ENCODE data around the gene ANO5. TPM values are rescaled to one million over a fixed set of nuclear protein-coding genes. Genes with fewer than 3 reads are reported as not detected.

Gene ANO5
- total and polyA plus RNA-seq, 9 of the 15 experiments (the other 6 are each of a cell fraction or from before 2014, with no cell fraction given), result 0.16 to 0.58 (median 0.28) TPM

GRCh38 chr11:22151649-22152197, 41.2 kb upstream of the ANO5 start (continued):
- TF ChIP-seq HINFP (tag; conservative IDR thresholded peaks at IDR 0.05; ENCODE audit: low read depth) (no peak), PHF20 (IDR thresholded peaks at IDR 0.05; ENCODE audit: partially characterized antibody) (no peak)

GRCh38 chr11:22157531-22157930, 35.4 kb upstream of the ANO5 start:
- in situ Hi-C loops (cut with MboI), result no loop called here

More at GRCh38 chr11:22157531-22157930, 35.4 kb upstream of the ANO5 start:
- FAIRE-seq (no peak), ATAC-seq (no peak), DNase-seq (ENCODE audit: extremely low read depth in 1 of 4, low spot score in 3 of 4) (no peak)
- Histone ChIP-seq H3K4me1 (replicated peaks in 1 of 2; ENCODE audit: control insufficient read depth in 2 of 2, insufficient read depth in 2 of 2, low read length in 2 of 2) (no peaks in the 10 kb centered on the region), H3K4me3 (no peak overlapping the region), H3K36me3 (ENCODE audit: control insufficient read depth, insufficient read depth, low read length) (no peaks in the 10 kb centered on the region), H3K4me2 (ENCODE audit: insufficient read depth, low read length) (no peak overlapping the region), H3K27ac (ENCODE audit: extremely low read depth, low read depth, low read length) (no peak overlapping the region), H3K9me1 (ENCODE audit: control insufficient read depth, insufficient read depth, low read length) (no peaks in the 10 kb centered on the region), H3K9ac (ENCODE audit: insufficient read depth in 1 of 2, low read depth in 2 of 2, low read length in 2 of 2) (no peak overlapping the region), H3K79me2 (ENCODE audit: control insufficient read depth, insufficient read depth, low read length) (no peaks in the 10 kb centered on the region), H3K27me3 (ENCODE audit: control insufficient read depth in 2 of 2, insufficient read depth in 2 of 2, low read length in 2 of 2) (no peaks in the 10 kb centered on the region), H2AFZ (ENCODE audit: low read depth, low read length) (no peak overlapping the region), H3K9me3 (replicated peaks; ENCODE audit: control insufficient read depth, insufficient read depth, low read depth, low read length) (no peaks in the 10 kb centered on the region), H4K20me1 (replicated peaks; ENCODE audit: control insufficient read depth, insufficient read depth, low read length) (no peaks in the 10 kb centered on the region)
- ChIA-PET CTCF (ENCODE audit: low intra/inter-chr PET ratio) (no interaction called here), POLR2A (no interaction called here)
- no TSS peak for BruUV-seq (replicated peaks)
- WGBS (ENCODE audit: insufficient coverage, low coverage, missing lambda C conversion rate), result 4% methylated on average over 2 of the region's 2 CpGs
- TF ChIP-seq TFE3 (CRISPR knock-in tag; IDR thresholded peaks at IDR 0.05) (no peak), ATF6 (CRISPR knock-in tag; IDR thresholded peaks at IDR 0.05) (no peak), ZBTB33 (CRISPR knock-in tag; IDR thresholded peaks at IDR 0.05) (no peak), ZNF707 (CRISPR knock-in tag; conservative IDR thresholded peaks at IDR 0.05) (no peak), KDM1A (IDR thresholded peaks at IDR 0.05) (no peak), ZNF146 (CRISPR knock-in tag; IDR thresholded peaks at IDR 0.05; ENCODE audit: unreplicated experiment) (no peak), ZNF224 (CRISPR knock-in tag; IDR thresholded peaks at IDR 0.05) (no peak), HMG20A (CRISPR knock-in tag; conservative IDR thresholded peaks at IDR 0.05) (no peak), ILF3 (IDR thresholded peaks at IDR 0.05; ENCODE audit: borderline replicate concordance) (no peak), PHF21A (IDR thresholded peaks at IDR 0.05; ENCODE audit: borderline replicate concordance, low read depth) (no peak), ZNF133 (CRISPR knock-in tag; IDR thresholded peaks at IDR 0.05) (no peak), ZNF589 (CRISPR knock-in tag; IDR thresholded peaks at IDR 0.05; ENCODE audit: low read depth) (no peak)
- intact Hi-C loops (cut with micrococcal nuclease), result no loop called here
